GM06990 (cell line): Measurements from ENCODE around the gene CD93.

Experiments
- DNase-seq: peaks from one replicate; pipeline ENCODE4 v3.0.0-alpha.2; 2011; ENCODE audit not compliant: insufficient read length; ENCODE audit errors: extremely low read depth
- H3K27me3 ChIP-seq: replicated peaks from 2 replicates; pipeline ENCODE4 v1.6.0; 2011; ENCODE audit warnings: low read length; ENCODE audit not compliant: control insufficient read depth, insufficient read depth
- H3K36me3 ChIP-seq: 2 replicates; pipeline ENCODE4 v1.5.1; 2011; ENCODE audit warnings: low read length; ENCODE audit not compliant: control insufficient read depth, insufficient read depth
- H3K4me3 ChIP-seq: replicated peaks from 2 replicates; pipeline ENCODE4 v1.5.1; 2011; ENCODE audit warnings: low read depth, mild to moderate bottlenecking, control low read depth, low read length
- TF ChIP-seq, protein P1 (sequence below): IDR thresholded peaks from 2 replicates; pipeline ENCODE4 v1.5.1; 2011; ENCODE audit warnings: low read length, control low read depth, mild to moderate bottlenecking, inconsistent platforms; ENCODE audit not compliant: insufficient read depth, poor library complexity, severe bottlenecking

The CD93 gene

DNA sequence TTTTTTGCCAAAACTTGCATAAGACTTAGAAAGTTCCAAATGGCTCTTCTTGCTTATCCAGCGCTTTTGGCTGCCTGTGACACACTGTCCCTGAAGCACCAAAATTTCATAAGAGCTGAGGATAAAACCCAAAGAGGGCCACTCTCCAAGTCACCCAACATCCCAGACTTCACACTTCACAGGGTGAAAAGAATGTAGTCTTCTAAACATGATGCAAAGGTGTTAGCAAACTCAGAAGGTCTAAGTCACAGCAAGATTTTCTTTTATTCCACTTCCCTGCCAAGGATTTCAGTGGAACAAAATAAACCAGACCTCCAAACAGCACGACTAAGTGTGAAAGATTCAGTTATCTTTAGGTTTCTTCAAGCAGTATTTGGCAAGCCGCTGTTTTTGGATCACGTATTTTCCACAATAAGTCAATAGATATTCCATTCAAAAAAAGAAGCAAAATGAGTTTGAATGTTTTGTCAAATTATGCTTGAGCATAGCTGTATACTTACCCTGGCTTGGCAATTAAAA lies 44.6 kb upstream of the CD93 start:
- no peaks in the 10 kb centered on the region for H3K27me3 ChIP-seq
- no peaks in the 10 kb centered on the region for H3K36me3 ChIP-seq
- no peak for DNase-seq
- TF ChIP-seq, protein P1, sequence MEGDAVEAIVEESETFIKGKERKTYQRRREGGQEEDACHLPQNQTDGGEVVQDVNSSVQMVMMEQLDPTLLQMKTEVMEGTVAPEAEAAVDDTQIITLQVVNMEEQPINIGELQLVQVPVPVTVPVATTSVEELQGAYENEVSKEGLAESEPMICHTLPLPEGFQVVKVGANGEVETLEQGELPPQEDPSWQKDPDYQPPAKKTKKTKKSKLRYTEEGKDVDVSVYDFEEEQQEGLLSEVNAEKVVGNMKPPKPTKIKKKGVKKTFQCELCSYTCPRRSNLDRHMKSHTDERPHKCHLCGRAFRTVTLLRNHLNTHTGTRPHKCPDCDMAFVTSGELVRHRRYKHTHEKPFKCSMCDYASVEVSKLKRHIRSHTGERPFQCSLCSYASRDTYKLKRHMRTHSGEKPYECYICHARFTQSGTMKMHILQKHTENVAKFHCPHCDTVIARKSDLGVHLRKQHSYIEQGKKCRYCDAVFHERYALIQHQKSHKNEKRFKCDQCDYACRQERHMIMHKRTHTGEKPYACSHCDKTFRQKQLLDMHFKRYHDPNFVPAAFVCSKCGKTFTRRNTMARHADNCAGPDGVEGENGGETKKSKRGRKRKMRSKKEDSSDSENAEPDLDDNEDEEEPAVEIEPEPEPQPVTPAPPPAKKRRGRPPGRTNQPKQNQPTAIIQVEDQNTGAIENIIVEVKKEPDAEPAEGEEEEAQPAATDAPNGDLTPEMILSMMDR = no peak
- no peak overlapping the region for H3K4me3 ChIP-seq

- Histone ChIP-seq H3K27me3 (no peaks in the 10 kb centered on the region), H3K36me3 (no peaks in the 10 kb centered on the region), H3K4me3 (no peak overlapping the region)
- DNase-seq = no peak
- TF ChIP-seq, protein P1 = no peak
Observed at GRCh38 chr20:23129891-23130621, 43.9 kb upstream of the CD93 start.

DNA sequence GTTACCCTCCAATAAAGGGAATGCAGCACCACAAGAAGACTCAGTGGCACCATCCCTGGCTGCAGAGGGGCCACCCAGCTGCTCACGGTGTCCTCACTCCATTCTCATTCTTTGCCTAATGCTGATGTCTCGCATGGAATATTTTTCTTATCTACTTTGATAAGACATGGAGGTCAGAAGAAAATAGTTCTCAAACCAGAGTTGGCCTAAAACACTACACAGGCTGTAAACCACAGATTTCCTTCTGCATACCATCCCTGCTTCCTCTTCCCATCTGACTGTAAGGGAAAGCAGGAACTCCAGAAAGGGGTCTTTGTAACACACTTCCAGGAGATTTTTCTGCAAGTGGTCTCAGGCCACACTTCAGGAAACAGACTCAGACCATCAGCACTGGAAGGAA lies 43.1 kb upstream of the CD93 start:
- Histone ChIP-seq H3K4me3 (no peak overlapping the region), H3K27me3 (no peaks in the 10 kb centered on the region), H3K36me3 (no peaks in the 10 kb centered on the region)
- TF ChIP-seq, protein P1 = no peak
- DNase-seq = no peak

DNA sequence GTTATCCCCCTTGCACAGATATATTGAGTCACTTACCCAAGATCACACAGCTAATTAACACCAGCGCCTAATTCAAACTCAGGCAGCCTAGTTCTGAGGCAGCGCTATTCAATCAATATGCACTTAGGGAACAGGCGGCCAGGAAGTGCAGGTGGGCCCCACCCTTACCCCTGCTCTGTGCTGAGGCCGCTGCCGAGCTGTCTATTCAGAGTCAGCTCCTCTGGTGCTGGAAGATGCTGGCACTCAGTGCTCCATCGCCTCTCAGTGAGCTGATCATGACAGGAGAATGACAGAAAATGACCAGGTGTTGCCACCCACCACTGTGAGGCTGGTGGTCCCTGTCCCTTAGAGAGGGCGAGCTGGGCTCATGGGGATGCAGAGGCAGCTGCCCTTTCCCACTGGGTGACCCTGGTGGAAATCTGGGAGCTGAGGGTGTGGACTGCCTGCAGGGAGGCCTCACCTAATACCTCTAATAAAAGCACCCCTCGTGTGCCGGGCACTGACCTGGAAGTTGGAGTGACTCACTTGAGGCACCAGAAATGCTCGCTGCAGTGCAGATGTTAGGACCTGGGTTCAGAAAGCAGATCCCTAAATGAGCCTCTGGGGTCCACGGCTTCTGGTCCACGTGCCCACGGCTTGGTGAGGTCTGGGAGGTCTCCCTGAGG lies 42.5 kb upstream of the CD93 start:
- DNase-seq = no peak
- H3K27me3 ChIP-seq = no peaks in the 10 kb centered on the region
- no peak overlapping the region for H3K4me3 ChIP-seq
- H3K36me3 ChIP-seq = no peaks in the 10 kb centered on the region
- TF ChIP-seq, protein P1 = no peak

DNA sequence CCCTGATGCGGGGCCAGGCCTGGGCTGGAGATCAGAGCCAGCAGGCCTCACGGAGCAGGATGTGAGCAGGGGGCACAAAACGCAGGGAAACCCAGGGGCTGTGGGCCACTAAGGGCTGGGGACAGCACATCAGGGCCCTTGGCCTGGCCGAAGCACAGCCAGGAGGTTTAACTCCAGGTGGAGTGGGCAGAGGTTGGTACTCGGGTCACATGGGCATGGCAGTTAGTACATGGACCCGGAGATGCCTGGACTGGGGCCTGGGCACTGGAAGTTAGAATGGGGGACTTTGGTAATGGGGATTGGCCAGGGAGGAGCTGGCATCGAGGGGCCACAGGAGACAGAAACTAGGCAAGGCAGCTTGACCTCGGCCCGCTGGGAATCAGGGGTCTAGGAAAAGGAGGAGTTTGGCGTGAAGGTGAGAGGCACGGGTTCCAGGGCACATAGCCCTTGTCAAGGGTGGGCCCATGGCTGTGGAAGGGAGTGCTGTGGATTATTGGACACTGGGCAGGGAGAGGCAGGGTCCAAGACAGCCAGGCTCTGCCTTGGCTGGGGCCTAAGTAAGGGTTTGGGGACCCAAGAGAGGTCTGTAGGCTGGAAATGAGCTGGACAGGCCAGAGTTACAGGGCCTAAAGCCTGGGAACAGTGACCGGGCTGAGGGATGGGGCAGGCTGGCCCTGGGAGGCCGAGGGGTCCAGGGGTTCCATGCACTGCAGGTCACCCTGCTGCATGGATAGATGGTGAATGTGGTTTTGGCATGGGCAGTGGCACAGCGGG lies 41.6 kb upstream of the CD93 start:
- DNase-seq = no peak

More for the DNA sequence above, 41.6 kb upstream of the CD93 start:
- Histone ChIP-seq H3K4me3 (no peak overlapping the region), H3K36me3 (no peaks in the 10 kb centered on the region), H3K27me3 (no peaks in the 10 kb centered on the region)
- TF ChIP-seq, protein P1 = no peak
